HL-60 (cell line): ENCODE measurements around the gene ZNF470.

ENCODE experiments used
- DNase-seq, 2 experiments: peaks; one replicate each; pipeline ENCODE4 v3.0.0-alpha.2; 2010 to 2020; ENCODE audit warnings: low read depth in 1 of 2, low spot score in 1 of 2
- H3K27ac ChIP-seq: fragments of 250-450 bp; sonication (Bioruptor Pico); replicated peaks from 2 replicates; pipeline ENCODE4 v1.5.1; 2020; ENCODE audit warnings: mild to moderate bottlenecking, moderate library complexity
- H3K27me3 ChIP-seq: fragments of 250-450 bp; sonication (Bioruptor Pico); 2 replicates; pipeline ENCODE4 v1.5.1; 2021; ENCODE audit warnings: mild to moderate bottlenecking, moderate library complexity; ENCODE audit not compliant: insufficient read depth, poor library complexity, severe bottlenecking
- H3K4me3 ChIP-seq: replicated peaks from 2 replicates; pipeline ENCODE4 v1.5.1; 2011; ENCODE audit warnings: mild to moderate bottlenecking, control low read depth, low read length; ENCODE audit not compliant: insufficient read depth
- CTCF ChIP-seq: IDR thresholded peaks from one replicate; pipeline ENCODE4 v1.5.1; 2011; ENCODE audit warnings: low read length, control low read depth, inconsistent platforms; ENCODE audit not compliant: insufficient read depth
- GABPA ChIP-seq: IDR thresholded peaks from 2 replicates; pipeline ENCODE4 v1.6.1; 2012; ENCODE audit warnings: low read depth
- POLR2AphosphoS5 ChIP-seq: IDR thresholded peaks from 2 replicates; pipeline ENCODE4 v1.6.1; 2012; ENCODE audit warnings: low read depth
- SPI1 ChIP-seq: IDR thresholded peaks from 2 replicates; pipeline ENCODE4 v1.6.1; 2012; ENCODE audit warnings: low read depth, mild to moderate bottlenecking, borderline replicate concordance
- TF ChIP-seq, protein P1 (sequence below): IDR thresholded peaks from 2 replicates; pipeline ENCODE4 v1.6.1; 2012; ENCODE audit warnings: low read depth; ENCODE audit not compliant: insufficient replicate concordance

ZNF470 gene

GRCh38 chr19:56538254-56538760 lies 29.0 kb upstream of the ZNF470 start:
- peak overlapping the region; percentile 46 for H3K4me3 ChIP-seq
- DNase-seq, result peak; percentile 88 to 96
- H3K27ac ChIP-seq, result peak overlapping the region; percentile 95
- TF ChIP-seq POLR2AphosphoS5, result peak; percentile 55; the same call in 1 of the 2 replicates
- TF ChIP-seq GABPA, result peak; percentile 73
- no peak for TF ChIP-seq CTCF
- TF ChIP-seq, protein P1, sequence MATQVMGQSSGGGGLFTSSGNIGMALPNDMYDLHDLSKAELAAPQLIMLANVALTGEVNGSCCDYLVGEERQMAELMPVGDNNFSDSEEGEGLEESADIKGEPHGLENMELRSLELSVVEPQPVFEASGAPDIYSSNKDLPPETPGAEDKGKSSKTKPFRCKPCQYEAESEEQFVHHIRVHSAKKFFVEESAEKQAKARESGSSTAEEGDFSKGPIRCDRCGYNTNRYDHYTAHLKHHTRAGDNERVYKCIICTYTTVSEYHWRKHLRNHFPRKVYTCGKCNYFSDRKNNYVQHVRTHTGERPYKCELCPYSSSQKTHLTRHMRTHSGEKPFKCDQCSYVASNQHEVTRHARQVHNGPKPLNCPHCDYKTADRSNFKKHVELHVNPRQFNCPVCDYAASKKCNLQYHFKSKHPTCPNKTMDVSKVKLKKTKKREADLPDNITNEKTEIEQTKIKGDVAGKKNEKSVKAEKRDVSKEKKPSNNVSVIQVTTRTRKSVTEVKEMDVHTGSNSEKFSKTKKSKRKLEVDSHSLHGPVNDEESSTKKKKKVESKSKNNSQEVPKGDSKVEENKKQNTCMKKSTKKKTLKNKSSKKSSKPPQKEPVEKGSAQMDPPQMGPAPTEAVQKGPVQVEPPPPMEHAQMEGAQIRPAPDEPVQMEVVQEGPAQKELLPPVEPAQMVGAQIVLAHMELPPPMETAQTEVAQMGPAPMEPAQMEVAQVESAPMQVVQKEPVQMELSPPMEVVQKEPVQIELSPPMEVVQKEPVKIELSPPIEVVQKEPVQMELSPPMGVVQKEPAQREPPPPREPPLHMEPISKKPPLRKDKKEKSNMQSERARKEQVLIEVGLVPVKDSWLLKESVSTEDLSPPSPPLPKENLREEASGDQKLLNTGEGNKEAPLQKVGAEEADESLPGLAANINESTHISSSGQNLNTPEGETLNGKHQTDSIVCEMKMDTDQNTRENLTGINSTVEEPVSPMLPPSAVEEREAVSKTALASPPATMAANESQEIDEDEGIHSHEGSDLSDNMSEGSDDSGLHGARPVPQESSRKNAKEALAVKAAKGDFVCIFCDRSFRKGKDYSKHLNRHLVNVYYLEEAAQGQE, result no peak
- TF ChIP-seq SPI1, result no peak
- H3K27me3 ChIP-seq, result no peaks in the 10 kb centered on the region

GRCh38 chr19:56538761-56539263 lies 28.5 kb upstream of the ZNF470 start, which contains the start of gene ZFP28:
ZFP28 (plus strand) TSS chr19:56538948; CDS start chr19:56539019, 71 bp downstream.
- TF ChIP-seq CTCF, result no peak
- DNase-seq, result peak; percentile 63 to 81
- peak within 1 kb of the TSS; percentile 65 for H3K4me3 ChIP-seq
- no peaks in the 10 kb centered on the region for H3K27me3 ChIP-seq
- peak within 1 kb of the TSS; percentile 95 for H3K27ac ChIP-seq

GRCh38 chr19:56543776-56544175 lies 23.5 kb upstream of the ZNF470 start:
- Histone ChIP-seq H3K27me3 (no peaks in the 10 kb centered on the region), H3K4me3 (no peak overlapping the region), H3K27ac (no peak overlapping the region)
- TF ChIP-seq SPI1 (no peak), GABPA (no peak), CTCF (no peak), POLR2AphosphoS5 (no peak)
- TF ChIP-seq, protein P1, result no peak
- DNase-seq, result peak in 1 of 2 experiments; percentile 27

- no peak overlapping the region for H3K27ac ChIP-seq
- TF ChIP-seq SPI1, result no peak
- TF ChIP-seq GABPA, result no peak
- TF ChIP-seq CTCF, result no peak
- TF ChIP-seq, protein P1, result no peak
- TF ChIP-seq POLR2AphosphoS5, result no peak
- DNase-seq, result no peak
- no peak overlapping the region for H3K4me3 ChIP-seq
- no peaks in the 10 kb centered on the region for H3K27me3 ChIP-seq
Observed at GRCh38 chr19:56547535-56547934, 19.7 kb upstream of the ZNF470 start.
